ENCODE data around the gene DDX46. TPM values are rescaled to one million over a fixed set of nuclear protein-coding genes. Genes with fewer than 3 reads are reported as not detected.

Gene DDX46
- total RNA-seq, 1 donor from 2014 or later: 66.3 TPM

DNA sequence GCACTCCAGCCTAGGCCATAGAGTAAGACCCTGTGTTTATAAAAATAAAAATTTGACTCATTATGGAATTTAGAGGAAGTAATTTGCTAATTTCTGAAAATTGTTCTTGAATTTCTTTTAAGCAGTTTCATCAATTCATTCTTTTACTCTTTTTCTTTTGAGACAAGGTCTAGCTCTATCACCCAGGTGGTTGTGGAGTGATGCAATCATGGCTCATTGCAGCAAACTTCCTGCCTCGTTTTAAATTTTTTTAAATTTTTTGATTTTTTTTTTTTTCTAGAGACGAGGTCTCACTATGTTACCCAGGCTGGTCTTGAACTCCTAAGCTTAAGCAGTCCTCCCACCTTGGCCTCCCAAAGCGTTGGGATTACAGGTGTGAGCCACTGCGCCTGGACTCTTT lies 23.3 kb upstream of the DDX46 start:
- Mint-ChIP-seq H3K4me1 (ENCODE audit: unreplicated experiment) (peaks cover 9% of the 10 kb centered on the region), H3K36me3 (no peaks in the 10 kb centered on the region), H3K9me3 (no peaks in the 10 kb centered on the region), H3K27ac (no peak overlapping the region), H3K4me3 (no peak overlapping the region), H3K27me3 (no peaks in the 10 kb centered on the region)
- TF ChIP-seq, protein P1, sequence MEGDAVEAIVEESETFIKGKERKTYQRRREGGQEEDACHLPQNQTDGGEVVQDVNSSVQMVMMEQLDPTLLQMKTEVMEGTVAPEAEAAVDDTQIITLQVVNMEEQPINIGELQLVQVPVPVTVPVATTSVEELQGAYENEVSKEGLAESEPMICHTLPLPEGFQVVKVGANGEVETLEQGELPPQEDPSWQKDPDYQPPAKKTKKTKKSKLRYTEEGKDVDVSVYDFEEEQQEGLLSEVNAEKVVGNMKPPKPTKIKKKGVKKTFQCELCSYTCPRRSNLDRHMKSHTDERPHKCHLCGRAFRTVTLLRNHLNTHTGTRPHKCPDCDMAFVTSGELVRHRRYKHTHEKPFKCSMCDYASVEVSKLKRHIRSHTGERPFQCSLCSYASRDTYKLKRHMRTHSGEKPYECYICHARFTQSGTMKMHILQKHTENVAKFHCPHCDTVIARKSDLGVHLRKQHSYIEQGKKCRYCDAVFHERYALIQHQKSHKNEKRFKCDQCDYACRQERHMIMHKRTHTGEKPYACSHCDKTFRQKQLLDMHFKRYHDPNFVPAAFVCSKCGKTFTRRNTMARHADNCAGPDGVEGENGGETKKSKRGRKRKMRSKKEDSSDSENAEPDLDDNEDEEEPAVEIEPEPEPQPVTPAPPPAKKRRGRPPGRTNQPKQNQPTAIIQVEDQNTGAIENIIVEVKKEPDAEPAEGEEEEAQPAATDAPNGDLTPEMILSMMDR (conservative IDR thresholded peaks at IDR 0.05): no peak
- DNase-seq (ENCODE audit: extremely low spot score, unreplicated experiment): no peak

DNA sequence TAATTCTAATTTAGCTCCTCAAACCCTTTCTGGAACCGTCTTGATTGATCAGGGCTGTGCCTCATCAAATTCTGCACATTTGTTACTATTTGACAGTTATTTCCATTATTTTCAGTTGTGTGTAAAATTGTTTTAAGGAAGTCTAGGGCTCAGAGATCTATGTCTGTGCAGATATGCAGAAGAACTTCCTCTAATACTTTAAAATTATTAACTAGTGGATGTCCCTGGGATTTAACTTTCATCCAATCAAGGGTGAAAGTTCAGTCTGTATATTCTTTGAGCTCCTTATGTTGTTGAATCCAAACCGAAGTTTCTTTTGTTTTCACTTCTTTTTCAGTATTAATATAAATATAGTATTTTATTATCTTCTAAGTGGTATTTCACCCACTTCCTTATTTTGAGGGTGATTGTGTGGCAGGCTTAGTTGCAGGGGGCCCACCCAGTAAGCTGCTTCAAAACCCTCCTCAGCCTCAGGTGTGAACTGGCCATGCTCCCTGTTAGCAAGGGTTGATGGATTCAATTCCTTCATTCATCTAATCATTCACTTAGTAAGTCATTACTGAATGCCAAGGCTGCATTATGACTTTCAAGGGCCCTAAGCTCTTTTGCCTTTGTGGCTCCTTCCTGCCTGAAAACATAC lies 22.3 kb upstream of the DDX46 start:
- H3K27me3 Mint-ChIP-seq: no peaks in the 10 kb centered on the region
- H3K9me3 Mint-ChIP-seq: no peaks in the 10 kb centered on the region
- TF ChIP-seq, protein P1 (conservative IDR thresholded peaks at IDR 0.05): no peak
- peaks cover 12% of the 10 kb centered on the region for H3K4me1 Mint-ChIP-seq (ENCODE audit: unreplicated experiment)
- H3K27ac Mint-ChIP-seq: no peak overlapping the region
- no peaks in the 10 kb centered on the region for H3K36me3 Mint-ChIP-seq
- H3K4me3 Mint-ChIP-seq: no peak overlapping the region
- no peak for DNase-seq (ENCODE audit: extremely low spot score, unreplicated experiment)

DNA sequence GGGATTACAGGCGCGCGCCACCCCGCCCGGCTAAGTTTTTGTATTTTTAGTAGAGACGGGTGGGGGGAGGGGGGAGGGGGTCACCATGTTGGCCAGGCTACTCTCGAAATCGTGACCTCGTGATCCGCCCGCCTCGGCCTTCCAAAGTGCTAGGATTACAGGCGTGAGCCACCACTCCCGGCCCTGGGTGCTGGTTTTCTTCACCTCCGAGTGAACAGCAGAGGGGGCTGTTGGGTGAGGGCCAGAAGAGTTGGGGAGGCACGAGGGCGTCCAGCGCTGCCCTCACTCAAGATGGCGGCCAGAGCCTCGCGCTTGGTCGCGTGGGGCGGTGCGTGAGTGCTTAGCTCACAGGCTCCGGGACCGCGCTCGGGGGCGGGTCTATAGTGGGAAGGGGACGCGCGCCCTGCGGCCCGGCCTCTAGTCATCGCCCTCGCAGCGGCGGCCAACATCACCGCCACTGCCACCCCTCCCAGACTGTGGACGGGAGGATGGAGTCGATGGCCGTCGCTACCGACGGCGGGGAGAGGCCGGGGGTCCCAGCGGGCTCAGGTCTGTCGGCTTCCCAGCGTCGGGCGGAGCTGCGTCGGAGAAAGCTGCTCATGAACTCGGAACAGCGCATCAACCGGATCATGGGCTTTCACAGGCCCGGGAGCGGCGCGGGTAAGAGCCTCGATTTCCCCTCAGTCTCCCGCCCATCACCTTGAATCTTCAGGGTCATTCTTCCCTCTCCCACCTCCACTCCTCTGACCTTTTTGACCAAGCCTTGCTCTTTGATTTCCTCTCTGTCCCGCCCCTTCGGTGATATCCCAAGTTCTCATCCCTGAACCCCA lies 20.2 kb upstream of the DDX46 start, which contains the start of gene CAMLG:
CAMLG (plus strand) TSS at position 416 of the 830 bp plus-strand sequence; CDS start at position 489, 73 bp downstream.
- no peaks in the 10 kb centered on the region for H3K36me3 Mint-ChIP-seq
- H3K27ac Mint-ChIP-seq: peak within 1 kb of the TSS; percentile 96
- TF ChIP-seq, protein P1 (conservative IDR thresholded peaks at IDR 0.05): peak; percentile 88
- H3K9me3 Mint-ChIP-seq: no peaks in the 10 kb centered on the region
- H3K4me3 Mint-ChIP-seq: peak within 1 kb of the TSS; percentile 99
- H3K4me1 Mint-ChIP-seq (ENCODE audit: unreplicated experiment): peaks cover 13% of the 10 kb centered on the region
- H3K27me3 Mint-ChIP-seq: no peaks in the 10 kb centered on the region
- DNase-seq (ENCODE audit: extremely low spot score, unreplicated experiment): peak; percentile 98

DNA sequence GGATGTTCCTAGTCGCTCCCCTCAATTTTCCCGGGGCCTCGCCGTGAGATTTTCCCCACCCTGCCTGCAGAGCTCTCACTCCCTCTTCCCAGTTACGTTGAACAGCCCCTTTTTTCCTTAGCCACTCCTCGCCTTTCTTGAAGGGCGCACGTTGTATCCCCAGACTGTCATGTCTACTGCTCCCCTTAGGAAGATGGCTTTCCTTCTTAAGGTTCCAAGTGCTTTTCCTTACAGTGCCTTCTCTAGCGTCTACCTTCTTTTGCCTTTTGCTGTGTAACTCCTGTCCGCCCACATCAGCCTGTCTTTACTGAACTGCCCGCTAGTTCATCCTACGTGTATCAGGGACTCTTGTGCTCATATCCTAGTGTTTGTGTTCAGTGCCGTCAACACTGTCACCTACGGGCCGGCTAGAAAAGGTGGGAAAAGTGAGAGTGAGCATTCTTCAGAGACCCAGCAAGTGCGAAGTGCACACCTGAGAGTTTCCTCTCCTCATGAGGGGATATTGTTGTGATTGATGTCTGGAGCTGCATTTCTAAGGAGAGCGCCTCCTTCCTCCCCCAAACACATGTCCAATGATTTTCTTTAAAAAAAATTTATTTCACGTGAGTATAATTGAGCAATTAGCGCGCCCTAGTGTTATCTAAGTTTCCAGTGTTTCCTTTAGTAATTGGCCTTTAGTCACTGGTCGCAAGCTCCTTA lies 19.5 kb upstream of the DDX46 start:
- no peak for DNase-seq (ENCODE audit: extremely low spot score, unreplicated experiment)
- Mint-ChIP-seq H3K27ac (peak overlapping the region; percentile 96), H3K4me3 (peak overlapping the region; percentile 99), H3K4me1 (ENCODE audit: unreplicated experiment) (peaks cover 13% of the 10 kb centered on the region), H3K9me3 (no peaks in the 10 kb centered on the region), H3K36me3 (no peaks in the 10 kb centered on the region), H3K27me3 (no peaks in the 10 kb centered on the region)
- TF ChIP-seq, protein P1 (conservative IDR thresholded peaks at IDR 0.05): peak; percentile 15

DNA sequence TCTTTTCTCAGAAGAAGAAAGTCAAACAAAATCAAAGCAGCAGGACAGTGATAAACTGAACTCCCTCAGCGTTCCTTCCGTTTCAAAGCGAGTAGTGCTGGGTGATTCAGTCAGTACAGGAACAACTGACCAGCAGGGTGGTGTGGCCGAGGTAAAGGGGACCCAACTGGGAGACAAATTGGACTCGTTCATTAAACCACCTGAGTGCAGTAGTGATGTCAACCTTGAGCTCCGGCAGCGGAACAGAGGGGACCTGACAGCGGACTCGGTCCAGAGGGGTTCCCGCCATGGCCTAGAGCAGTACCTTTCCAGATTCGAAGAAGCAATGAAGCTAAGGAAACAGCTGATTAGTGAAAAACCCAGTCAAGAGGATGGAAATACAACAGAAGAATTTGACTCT lies 17.5 kb upstream of the DDX46 start:
- no peak overlapping the region for H3K27ac Mint-ChIP-seq
- no peaks in the 10 kb centered on the region for H3K9me3 Mint-ChIP-seq
- no peak for DNase-seq (ENCODE audit: extremely low spot score, unreplicated experiment)
- no peaks in the 10 kb centered on the region for H3K27me3 Mint-ChIP-seq
- no peak overlapping the region for H3K4me3 Mint-ChIP-seq
- no peaks in the 10 kb centered on the region for H3K36me3 Mint-ChIP-seq
- peaks cover 13% of the 10 kb centered on the region for H3K4me1 Mint-ChIP-seq (ENCODE audit: unreplicated experiment)
- TF ChIP-seq, protein P1 (conservative IDR thresholded peaks at IDR 0.05): no peak
